Duodenal mucosa (tissue), 2 donors: ENCODE measurements around the gene PIGX.
"Not testable (repeated sequence)": the region's sequence is repeated elsewhere in the genome, so short reads cannot be mapped to it uniquely, and the experiment has no call there.

ENCODE experiments used
- H3K27ac ChIP-seq: one replicate; pipeline ENCODE4 v1.7.0; 2013; ENCODE audit warnings: low read depth, low read length
- H3K27me3 ChIP-seq, 2 donors: one replicate each; pipeline ENCODE4 v1.7.0; 2013; ENCODE audit warnings: low read length in 2 of 2, control low read depth in 1 of 2; ENCODE audit not compliant: insufficient read depth in 2 of 2, control insufficient read depth in 1 of 2
- H3K36me3 ChIP-seq, 2 donors: one replicate each; pipeline ENCODE4 v1.7.0; 2013; ENCODE audit warnings: low read length in 2 of 2, control low read depth in 1 of 2; ENCODE audit not compliant: insufficient read depth in 2 of 2, control insufficient read depth in 1 of 2
- H3K4me1 ChIP-seq, 2 donors: one replicate each; pipeline ENCODE4 v1.7.0; 2013; ENCODE audit warnings: low read length in 2 of 2, control low read depth in 1 of 2; ENCODE audit not compliant: insufficient read depth in 2 of 2, control insufficient read depth in 1 of 2
- H3K4me3 ChIP-seq, 2 donors: one replicate each; pipeline ENCODE4 v1.7.0; 2013; ENCODE audit warnings: low read length in 2 of 2, low read depth in 1 of 2
- H3K9ac ChIP-seq, 2 donors: one replicate each; pipeline ENCODE4 v1.7.0; 2013; ENCODE audit warnings: low read length in 2 of 2, low read depth in 1 of 2
- H3K9me3 ChIP-seq, 2 donors: one replicate each; pipeline ENCODE4 v1.7.0; 2013; ENCODE audit warnings: low read length in 2 of 2, control low read depth in 1 of 2; ENCODE audit not compliant: control insufficient read depth in 1 of 2

PIGX gene

GRCh38 chr3:196736670-196737374 lies 24.6 kb downstream of the PIGX start:
- H3K9me3 ChIP-seq = no peaks in the 10 kb centered on the region
- H3K4me1 ChIP-seq = peaks cover 4 to 7% of the 10 kb centered on the region in 2 donors
- no peak overlapping the region for H3K4me3 ChIP-seq
- no peak overlapping the region for H3K27ac ChIP-seq
- no peaks in the 10 kb centered on the region for H3K36me3 ChIP-seq
- H3K27me3 ChIP-seq = no peaks in the 10 kb centered on the region
- no peak overlapping the region for H3K9ac ChIP-seq

GRCh38 chr3:196737655-196738054 lies 25.5 kb downstream of the PIGX start:
- Histone ChIP-seq H3K9me3 (no peaks in the 10 kb centered on the region), H3K4me3 (no peak overlapping the region), H3K4me1 (peaks cover 8% of the 10 kb centered on the region in 2 donors), H3K27me3 (no peaks in the 10 kb centered on the region), H3K36me3 (no peaks in the 10 kb centered on the region), H3K27ac (no peak overlapping the region), H3K9ac (no peak overlapping the region)

- Histone ChIP-seq H3K4me3 (peak within 1 kb of the TSS; percentile 93 to 98), H3K36me3 (no peaks in the 10 kb centered on the region), H3K9ac (peak within 1 kb of the TSS; percentile 92 to 96), H3K4me1 (peaks cover 8 to 12% of the 10 kb centered on the region in 2 donors), H3K27ac (peak within 1 kb of the TSS; percentile 93), H3K27me3 (no peaks in the 10 kb centered on the region), H3K9me3 (no peaks in the 10 kb centered on the region)
Observed at GRCh38 chr3:196739671-196740480, 27.7 kb downstream of the PIGX start, which contains the start of gene PAK2. PAK2 (plus strand) TSS chr3:196739857; CDS start chr3:196782647, 42,790 bp downstream.

- Histone ChIP-seq H3K9ac (peak overlapping the region; percentile 92 to 96), H3K27me3 (no peaks in the 10 kb centered on the region), H3K9me3 (no peaks in the 10 kb centered on the region), H3K27ac (peak overlapping the region; percentile 93), H3K4me3 (peak overlapping the region; percentile 93 to 98), H3K36me3 (no peaks in the 10 kb centered on the region), H3K4me1 (peaks cover 8 to 12% of the 10 kb centered on the region in 2 donors)
Observed at GRCh38 chr3:196740481-196741248, 28.5 kb downstream of the PIGX start.

- H3K4me3 ChIP-seq = peak overlapping the region; percentile 93 to 98
- H3K27me3 ChIP-seq = no peaks in the 10 kb centered on the region
Observed at GRCh38 chr3:196741249-196741889, 29.2 kb downstream of the PIGX start.

GRCh38 chr3:196743569-196743968 lies 31.4 kb downstream of the PIGX start:
- H3K9ac ChIP-seq, H3K4me3 ChIP-seq, H3K27me3 ChIP-seq, H3K36me3 ChIP-seq, H3K27ac ChIP-seq, H3K9me3 ChIP-seq: not testable (repeated sequence)
- H3K4me1 ChIP-seq = peaks cover 8 to 15% of the 10 kb centered on the region in 2 donors

More at GRCh38 chr3:196741249-196741889, 29.2 kb downstream of the PIGX start:
- H3K9ac ChIP-seq = peak overlapping the region; percentile 92 to 96
- H3K4me1 ChIP-seq = peaks cover 8 to 12% of the 10 kb centered on the region in 2 donors
- H3K27ac ChIP-seq = peak overlapping the region; percentile 93
- H3K36me3 ChIP-seq = no peaks in the 10 kb centered on the region
- no peaks in the 10 kb centered on the region for H3K9me3 ChIP-seq

- no peak overlapping the region for H3K9ac ChIP-seq
- no peak overlapping the region for H3K27ac ChIP-seq
- peaks cover 7 to 11% of the 10 kb centered on the region in 2 donors for H3K36me3 ChIP-seq
- no peaks in the 10 kb centered on the region for H3K27me3 ChIP-seq
- H3K4me1 ChIP-seq = peaks cover 8 to 14% of the 10 kb centered on the region in 2 donors
- H3K4me3 ChIP-seq = no peak overlapping the region
- no peaks in the 10 kb centered on the region for H3K9me3 ChIP-seq
Observed at GRCh38 chr3:196749125-196749524, 36.9 kb downstream of the PIGX start.

GRCh38 chr3:196753201-196753600 lies 41.0 kb downstream of the PIGX start:
- Histone ChIP-seq H3K27ac (no peak overlapping the region), H3K4me3 (no peak overlapping the region), H3K4me1 (peaks cover 18 to 20% of the 10 kb centered on the region in 2 donors), H3K9ac (no peak overlapping the region), H3K9me3 (peaks cover 9 to 10% of the 10 kb centered on the region in 2 donors), H3K36me3 (peaks cover 13 to 15% of the 10 kb centered on the region in 2 donors), H3K27me3 (no peaks in the 10 kb centered on the region)

- peaks cover 9 to 10% of the 10 kb centered on the region in 2 donors for H3K36me3 ChIP-seq
- peaks cover 18 to 20% of the 10 kb centered on the region in 2 donors for H3K4me1 ChIP-seq
- peaks cover 9 to 10% of the 10 kb centered on the region in 2 donors for H3K9me3 ChIP-seq
- no peak overlapping the region for H3K27ac ChIP-seq
- H3K4me3 ChIP-seq = peak overlapping the region in 1 of 2 donors; percentile 42
- no peaks in the 10 kb centered on the region for H3K27me3 ChIP-seq
- H3K9ac ChIP-seq = peak overlapping the region in 1 of 2 donors; percentile 6
Observed at GRCh38 chr3:196754091-196754981, 42.2 kb downstream of the PIGX start.
